SK-MEL-5 (cell line): Measurements from ENCODE around the gene GHRL. TPM values are rescaled to one million over a fixed set of nuclear protein-coding genes. Genes with fewer than 3 reads are reported as not detected.
A peak's percentile ranks its signal among the peaks of the same experiment; 100 is the strongest.

Experiments
- DNase-seq: peaks from one replicate; pipeline ENCODE4 v3.0.0-alpha.2; 2016; ENCODE audit warnings: low read depth, low spot score
- in situ Hi-C: cut with HindIII; loops from 2 replicates; pipeline ENCODE4 v1.10.0; 2016; ENCODE audit warnings: low sequenced_read_pairs, high pct_unique_total_duplicates, low pct_unique_long_range_greater_than_20kb
- total RNA-seq: library from RNA; depleted of rRNA; stranded (reverse); fragments of >200 nt; shearing (Covaris generic); gene quantifications from 2 replicates; pipeline ENCODE4 v1.2.3, GENCODE V29; 2014

The GHRL gene
- total RNA-seq, 1 experiment from 2014 or later = not detected

DNA sequence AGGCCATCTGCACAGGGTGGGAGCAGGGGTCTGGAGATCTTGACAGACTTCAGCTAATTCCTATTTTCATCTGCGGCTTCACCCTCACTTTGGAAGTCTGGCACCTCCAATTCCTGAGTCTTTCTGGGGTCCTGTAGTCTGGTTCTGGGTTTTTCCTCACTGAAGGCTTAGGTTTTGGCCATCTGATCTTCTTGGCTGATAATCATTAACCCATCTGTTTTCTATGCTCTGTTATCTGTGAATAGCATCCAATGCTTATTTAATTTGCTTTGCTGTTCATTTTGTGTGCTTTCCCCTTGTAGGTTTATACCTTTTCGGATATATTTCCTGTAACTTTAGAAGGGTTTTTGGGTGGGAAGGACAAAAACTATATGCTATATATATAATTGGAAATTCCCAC is 26.9 kb downstream of the GHRL start:
- in situ Hi-C loops = no loop called here
- DNase-seq = no peak

DNA sequence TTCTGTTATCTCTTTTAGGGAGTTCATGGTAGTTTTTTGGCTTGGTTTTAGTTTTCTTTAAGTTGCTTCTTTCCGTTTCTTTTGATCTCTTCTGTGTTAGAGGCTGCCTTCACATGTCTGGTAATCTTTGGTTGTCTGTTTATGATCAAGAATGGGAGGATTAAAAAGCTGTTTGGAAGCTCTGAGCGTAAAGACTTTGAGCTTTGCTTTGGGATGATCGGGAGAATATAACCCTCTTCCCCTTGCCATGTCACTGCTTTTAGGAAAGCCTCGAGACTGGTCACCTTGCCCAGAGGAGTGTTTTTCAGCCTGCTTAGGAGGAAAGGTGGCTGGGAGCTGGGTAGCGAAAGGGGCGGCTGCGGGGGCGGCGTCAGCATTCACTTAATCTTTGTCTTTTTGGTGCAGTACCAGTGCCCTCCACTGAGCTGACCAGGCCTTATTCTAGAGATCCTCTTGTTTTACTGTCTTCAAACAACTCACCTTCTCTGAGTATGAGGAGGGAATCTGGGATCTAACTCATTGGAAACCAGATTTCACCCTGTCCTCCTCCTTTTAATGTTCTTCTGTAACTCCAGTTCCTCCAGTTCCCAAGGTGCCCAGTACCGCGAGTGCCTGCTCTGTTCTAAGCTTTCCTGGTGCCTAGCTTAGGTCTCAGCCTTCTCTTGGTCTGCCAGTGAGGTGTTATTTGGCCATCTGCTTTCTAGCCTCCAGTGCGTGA is 28.9 kb downstream of the GHRL start:
- in situ Hi-C loops = no loop called here
- peak; percentile 69 for DNase-seq

DNA sequence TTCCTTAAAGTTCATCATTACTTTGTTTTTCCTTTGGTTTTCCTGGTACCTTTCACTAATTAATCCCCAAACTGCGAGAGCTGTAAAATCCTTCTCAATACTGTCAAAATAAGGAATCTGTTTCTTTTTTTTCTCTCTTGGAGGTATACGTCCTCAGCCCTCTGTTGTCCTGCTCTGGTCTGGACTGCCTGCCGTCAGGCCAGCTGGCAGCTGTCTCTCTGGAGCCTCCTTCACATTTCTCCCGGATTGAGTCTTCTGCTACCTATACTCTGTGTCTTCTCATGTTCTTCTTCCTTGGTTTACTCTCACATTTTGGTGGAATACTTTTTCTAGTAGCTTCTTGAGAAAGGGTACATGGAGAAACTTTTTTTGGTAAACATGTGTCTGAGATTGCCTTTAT is 30.7 kb downstream of the GHRL start:
- in situ Hi-C loops = no loop called here
- DNase-seq = no peak

DNA sequence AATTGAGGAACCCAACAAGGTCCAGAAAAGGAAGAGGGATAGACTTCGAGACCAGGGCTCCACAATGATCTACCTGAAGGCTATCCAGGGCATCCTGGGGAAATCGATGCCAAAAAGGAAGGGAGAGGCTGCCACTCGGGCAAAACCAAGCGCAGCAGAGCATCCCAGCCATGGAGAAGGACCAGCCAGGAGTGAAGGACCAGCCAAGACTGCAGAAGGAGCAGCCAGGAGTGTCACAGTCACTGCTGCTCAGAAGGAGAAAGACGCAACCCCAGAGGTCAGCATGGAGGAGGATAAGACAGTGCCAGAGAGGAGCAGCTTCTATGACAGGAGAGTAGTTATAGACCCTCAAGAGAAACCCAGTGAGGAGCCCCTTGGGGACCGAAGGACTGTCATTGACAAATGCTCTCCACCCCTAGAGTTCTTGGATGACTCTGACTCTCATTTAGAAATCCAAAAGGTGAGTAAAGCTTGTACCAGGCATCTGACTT is 32.5 kb downstream of the GHRL start:
- in situ Hi-C loops = no loop called here
- DNase-seq = no peak

DNA sequence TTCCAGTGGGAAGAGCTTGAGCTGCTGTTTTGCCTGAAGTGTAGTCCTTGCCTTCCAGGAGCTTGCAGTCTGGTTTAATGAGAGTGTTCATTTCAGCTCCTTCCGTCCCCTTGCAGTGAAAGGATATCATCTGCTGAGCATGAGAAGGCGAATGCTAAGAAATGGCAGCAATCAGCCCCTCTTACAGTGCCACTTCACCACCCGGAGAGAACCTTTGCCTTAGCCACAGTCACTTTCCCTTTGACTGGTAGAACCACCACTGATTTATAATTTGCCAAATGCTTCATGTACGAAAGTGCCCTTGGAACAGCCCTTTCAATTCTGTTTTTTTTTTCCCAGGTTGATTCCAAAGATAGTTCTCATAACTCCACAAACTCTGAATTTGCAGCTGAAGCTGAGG is 32.9 kb downstream of the GHRL start:
- DNase-seq = no peak
- in situ Hi-C loops = no loop called here

DNA sequence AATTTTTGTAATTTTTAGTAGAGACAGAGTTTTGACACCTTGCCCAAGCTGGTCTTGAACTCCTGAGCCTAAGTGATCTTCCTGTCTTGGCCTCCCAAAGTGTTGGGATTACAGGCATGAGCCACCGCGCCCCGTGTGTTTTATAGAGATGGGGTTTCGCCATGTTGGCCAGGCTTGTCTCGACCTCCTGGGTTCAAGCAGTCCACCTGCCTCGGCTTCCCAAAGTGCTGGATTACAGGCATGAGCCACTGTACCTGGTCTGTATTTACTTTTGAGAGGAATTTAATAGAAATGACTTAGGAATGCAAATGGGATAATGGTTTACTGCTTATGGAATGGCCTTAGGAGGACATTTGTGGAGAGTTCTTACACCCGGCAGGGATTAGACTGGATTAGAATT is 33.7 kb downstream of the GHRL start:
- in situ Hi-C loops = no loop called here
- DNase-seq = no peak

DNA sequence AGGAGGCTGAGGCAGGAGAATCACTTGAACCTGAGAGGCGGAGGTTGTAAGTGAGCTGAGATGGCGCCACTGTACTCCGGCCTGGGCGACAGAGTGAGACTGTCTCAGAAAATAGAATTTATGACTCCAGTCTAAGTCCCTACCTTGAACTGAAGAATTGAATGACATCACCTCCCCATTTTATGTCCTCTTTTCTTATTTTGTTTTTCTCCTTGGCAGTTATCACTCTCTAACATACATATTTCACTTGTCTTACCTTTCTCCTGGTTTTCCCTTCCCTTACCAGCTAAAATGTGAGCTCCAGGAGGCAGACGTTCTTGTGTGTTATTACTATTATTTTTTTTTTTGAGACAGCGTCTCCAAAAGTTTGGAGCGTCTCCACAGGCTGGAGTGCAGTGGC is 36.9 kb downstream of the GHRL start:
- no peak for DNase-seq
- in situ Hi-C loops = no loop called here

DNA sequence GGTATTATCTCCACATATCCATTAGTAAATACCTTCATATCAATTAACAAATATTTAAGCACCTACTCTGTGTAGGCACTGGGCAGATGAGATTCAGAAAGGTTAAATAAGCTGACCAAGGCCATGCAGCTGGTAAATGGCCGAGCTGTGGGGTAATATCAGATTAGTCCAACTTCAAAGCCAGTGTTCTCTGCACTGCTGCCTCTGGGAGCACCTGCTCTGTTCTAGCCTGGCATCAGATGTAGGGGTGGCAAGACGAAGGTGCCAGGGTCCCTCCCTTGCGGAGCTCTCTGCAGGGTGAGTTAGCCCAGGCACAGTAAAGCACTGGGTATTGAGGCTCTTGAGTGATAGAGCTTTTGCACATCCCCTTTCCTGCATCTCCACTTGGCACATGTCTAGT is 39.0 kb downstream of the GHRL start:
- in situ Hi-C loops = no loop called here
- no peak for DNase-seq

DNA sequence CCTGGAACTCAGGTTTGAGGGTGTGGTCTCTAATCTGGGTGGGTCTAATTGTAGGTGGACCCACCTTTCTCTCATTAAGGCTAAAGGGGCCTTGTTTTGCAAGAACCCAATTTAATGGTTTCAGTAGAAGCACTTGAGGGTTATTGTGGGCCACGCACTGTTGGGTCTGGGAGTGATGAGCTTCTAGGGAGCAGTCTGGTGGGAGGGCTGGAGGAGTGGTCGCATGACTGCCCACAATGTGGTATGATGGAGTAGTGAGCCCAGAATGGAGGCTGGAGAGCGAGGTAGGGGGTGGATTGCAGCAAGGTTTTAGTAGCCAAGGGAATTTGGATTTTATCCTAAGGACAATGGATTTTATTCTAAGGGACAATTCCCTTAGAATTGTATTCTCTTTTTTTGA is 41.7 kb downstream of the GHRL start:
- DNase-seq = no peak
- in situ Hi-C loops = no loop called here

DNA sequence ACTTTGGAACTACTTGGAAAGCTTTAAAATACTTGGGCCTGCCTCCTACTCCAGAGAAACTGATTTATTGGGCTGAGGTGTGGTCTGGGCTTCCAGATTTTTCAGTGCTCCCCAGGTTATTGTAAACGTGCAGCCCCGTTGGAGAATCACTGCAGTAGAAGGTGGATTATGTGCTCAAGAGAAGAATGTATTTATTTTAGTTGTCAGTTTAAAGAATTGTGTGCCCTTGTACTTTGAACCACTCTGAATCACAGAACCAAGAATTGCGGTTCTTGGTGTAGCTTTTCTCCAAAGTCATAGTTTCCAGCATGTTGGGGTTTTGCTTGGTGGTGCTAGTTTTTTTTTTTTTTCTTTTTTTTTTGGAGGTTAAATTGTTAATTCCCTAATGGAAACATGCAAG is 42.9 kb downstream of the GHRL start:
- in situ Hi-C loops = no loop called here
- no peak for DNase-seq

DNA sequence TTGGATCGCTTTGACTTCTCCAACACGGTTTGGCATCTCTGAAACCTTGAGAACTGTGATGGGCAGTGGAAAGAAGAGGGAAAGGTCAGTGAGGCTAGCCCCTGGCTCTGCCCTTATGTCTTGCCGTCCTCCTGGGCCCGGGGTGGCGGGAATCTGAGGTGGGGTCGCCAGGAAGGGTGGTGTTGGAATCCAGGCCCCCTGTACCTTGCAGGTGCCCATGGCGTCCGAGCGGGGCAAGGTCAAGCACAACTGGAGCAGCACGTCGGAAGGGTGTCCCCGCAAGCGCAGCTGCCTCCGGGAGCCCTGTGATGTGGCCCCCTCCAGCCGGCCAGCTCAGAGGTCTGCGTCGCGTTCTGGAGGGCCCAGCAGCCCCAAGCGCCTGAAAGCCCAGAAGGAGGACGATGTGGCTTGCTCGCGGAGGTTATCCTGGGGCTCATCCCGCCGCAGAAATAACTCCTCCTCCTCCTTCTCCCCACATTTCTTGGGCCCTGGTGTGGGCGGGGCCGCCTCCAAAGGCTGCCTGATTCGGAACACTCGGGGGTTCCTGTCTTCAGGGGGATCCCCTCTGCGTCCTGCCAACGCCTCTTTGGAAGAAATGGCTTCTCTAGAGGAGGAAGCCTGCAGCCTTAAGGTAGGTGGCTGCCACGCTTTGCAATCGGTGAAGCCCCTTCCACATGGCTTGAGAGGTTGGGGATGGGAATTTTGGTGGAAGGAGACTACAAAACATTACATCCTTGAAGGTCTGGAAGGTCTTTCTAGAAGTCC is 43.6 kb downstream of the GHRL start:
- in situ Hi-C loops = no loop called here
- no peak for DNase-seq

DNA sequence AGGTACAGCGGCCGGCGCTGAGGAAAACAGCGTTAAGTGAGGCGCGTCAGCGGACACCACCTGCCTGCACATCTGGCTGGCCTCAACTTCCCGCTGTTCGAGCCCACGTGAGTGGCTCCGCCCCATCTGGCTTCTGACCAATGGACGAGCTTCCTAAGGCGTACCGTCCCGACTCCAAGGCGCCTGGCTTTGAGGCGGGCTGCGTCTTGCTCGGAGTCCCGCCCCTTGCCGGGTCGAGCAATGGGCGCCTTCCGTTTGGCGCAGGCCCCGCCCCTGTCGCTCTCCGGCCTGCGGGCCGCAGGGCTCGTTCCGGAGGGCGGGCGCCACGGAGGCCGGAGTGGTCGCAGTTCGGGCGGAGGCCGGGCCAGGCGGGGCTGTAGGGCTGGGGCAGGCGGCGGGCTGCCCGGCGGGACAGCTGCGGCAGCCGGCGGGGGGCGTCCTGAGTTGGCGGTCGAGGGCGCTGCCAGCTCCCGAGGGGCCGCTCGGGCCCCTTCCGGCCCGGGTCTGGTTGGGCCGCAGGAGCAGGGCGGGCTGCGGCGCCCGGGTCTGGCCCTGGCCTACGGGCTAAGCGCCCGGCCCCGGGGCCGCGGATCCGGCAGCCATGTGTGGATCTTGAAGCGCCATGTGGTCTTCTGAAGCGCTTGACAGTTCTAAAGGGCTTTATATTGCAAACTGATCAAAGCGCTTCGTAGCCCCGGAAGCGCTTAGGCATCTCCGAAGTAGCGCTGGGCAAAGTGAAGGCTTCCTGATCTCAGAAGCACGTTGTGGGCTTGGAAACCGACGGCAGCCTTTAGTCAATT is 44.4 kb downstream of the GHRL start, which contains the start of gene TATDN2:
TSS of gene TATDN2 (plus strand) at position 276 of the 800 bp plus-strand sequence. CDS start 742 bp downstream, outside the sequence.
- in situ Hi-C loops = no loop called here
- DNase-seq = peak; percentile 97

DNA sequence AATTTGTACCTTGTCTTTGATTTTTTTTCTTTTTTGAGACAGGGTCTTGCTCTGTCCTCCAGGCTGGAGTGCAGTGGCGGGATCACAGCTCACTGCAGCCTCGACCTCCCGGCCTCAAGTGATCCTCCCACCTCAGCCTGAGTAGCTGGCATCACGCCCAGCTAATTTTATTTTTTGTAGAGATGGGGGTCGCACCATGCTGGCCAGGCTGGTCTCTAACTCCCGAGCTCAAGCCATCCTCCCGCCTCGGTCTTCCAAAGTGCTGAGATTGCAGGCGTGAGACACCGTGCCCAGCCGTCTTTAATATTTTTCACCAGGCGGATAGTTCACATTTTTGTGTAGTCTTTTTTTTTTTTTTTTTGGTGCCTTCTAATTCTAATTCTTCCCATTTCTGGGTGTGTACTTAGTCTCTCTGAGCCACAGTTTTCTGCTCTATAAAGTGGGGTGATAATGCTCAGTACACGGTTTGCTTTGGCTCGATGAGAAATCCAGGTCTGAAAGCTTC is 45.0 kb downstream of the GHRL start:
- no peak for DNase-seq
- in situ Hi-C loops = no loop called here

DNA sequence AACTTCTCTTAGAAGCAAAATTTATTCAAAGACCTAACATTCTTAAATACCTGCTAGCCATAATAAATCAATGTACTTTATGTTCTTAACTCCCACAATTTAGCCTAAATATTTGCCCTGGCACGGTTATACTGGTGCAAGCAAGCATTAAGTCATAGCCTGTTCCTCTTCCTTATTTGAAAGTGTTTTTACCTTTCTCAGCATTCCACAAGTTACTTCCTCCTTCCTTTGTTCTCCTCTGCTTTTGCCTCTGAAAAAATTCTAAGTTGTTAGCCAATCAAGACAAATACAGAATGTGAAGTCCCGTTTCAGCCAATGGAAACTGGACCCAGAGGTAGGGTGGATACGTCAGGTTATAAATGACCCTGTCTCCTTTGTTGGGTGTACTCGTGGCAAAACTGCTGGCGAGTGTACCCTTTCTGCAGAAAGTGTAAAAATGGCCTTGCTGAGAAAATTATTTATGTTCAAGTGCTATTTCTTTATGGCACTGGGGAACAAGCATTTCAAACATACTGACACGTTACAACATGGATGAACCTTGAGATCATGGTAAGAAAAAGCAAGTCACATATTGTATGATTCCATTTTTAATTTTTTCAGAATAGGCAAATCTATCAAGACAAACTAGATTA is 47.5 kb downstream of the GHRL start:
- in situ Hi-C loops = no loop called here
- no peak for DNase-seq

DNA sequence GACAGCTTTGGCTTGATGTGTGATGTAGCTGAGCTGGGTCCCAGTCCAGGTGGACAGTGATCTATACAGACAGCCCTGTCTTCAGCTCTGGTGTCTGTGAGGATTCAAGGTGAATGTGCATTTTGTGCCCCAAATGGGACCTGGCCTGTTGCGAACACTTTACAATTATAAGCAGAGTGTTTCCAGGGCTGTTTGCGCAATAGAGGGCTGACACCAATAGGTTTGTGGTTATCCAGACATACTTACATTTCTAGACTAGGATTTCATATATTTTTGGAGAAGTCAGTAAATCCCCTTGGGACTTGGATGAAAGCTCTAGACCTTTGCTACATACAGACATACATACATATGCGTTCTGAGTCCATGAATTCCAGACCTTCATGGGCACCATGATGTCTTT is 48.7 kb downstream of the GHRL start:
- in situ Hi-C loops = no loop called here
- DNase-seq = no peak

DNA sequence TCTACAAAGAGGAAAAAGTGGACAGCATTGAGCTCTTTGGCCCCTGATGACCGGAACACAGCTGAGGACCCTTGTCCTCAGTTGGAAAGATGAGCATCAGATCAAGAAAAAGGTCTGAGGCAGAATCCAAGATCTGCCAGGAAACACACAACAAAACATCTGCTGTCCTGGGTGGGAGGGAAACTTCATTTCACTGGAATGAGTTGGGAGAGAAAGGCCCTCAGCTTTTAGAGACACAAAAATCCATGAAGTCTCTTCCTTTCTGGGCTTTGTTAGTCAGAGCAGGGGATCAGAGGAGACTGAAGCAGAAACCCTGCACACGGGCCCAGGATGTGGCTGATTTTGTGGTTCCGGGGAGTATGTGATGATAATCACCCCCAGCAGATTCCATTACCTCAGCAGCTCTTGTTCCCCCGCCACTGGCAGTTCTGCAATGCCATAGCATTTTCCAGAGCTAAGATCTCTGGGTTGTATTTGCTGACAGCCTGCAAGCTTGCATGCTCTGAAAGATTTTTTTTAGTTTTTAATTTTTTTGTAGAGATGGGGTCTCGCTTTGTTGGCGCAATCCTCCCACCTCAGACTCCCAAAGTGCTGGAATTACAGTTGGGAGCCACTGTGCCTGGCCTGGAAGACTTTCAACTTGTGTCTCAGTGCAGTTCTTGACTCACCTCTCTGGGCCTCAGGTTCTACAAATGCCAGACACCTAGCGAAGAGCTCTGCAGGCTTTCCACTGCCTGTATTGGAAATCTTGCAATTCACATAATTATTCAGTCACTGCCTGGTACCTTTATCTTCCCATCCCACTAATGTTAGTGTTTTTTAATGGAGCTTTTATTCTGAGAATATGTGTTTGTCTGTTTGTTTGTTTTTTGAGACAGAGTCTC is 50.3 kb downstream of the GHRL start:
- in situ Hi-C loops = no loop called here

DNA sequence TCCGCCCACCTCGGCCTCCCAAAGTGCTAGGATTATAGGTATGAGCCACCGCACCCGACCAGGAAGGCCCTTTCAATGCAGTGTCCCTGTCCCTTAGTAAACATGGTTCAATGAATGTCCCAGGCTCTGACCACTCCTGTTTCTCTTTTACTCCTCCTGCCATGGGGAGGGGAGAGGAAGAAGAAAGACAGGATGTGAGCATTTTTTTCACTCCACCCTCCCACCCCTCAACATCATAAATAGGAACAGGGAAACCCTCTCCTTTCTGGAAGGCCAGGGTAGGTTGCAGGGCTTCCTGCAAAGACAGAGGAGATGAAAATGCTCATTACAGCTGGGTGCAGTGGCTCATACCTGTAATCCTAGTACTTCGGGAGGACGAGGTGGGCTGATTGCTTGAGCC is 51.9 kb downstream of the GHRL start:
- no peak for DNase-seq
- in situ Hi-C loops = no loop called here

More for the DNA sequence above, 50.3 kb downstream of the GHRL start:
- no peak for DNase-seq
